WTC11 (cell line): ENCODE measurements around the gene UTP11. TPM values are rescaled to one million over a fixed set of nuclear protein-coding genes. Genes with fewer than 3 reads are reported as not detected.

Experiments
- ATAC-seq: fragments of 200-7000 bp; cut with Tn5 transposase; 2 replicates; pipeline ENCODE4 v1.10.0; 2021; ENCODE audit warnings: mild to moderate bottlenecking, moderate library complexity
- CTCF ChIA-PET: fragments of 300-600 bp; sonication (Branson Sonifier 250); formaldehyde crosslinking; loops from one replicate; lab custom pipeline; 2021; ENCODE audit warnings: antibody characterized with exemption; lab: Charles Lee
- POLR2A ChIA-PET: fragments of 350-600 bp; sonication (Branson Sonifier 250); formaldehyde crosslinking; loops from one replicate; lab custom pipeline; 2021; ENCODE audit warnings: antibody characterized with exemption; lab: Charles Lee
- DNase-seq: peaks from one replicate; pipeline ENCODE4 v3.0.0; 2021; ENCODE audit warnings: low spot score
- H3K27ac Mint-ChIP-seq: 2 replicates; pipeline ENCODE4 v1.8.0; 2021; ENCODE audit warnings: mixed read lengths
- H3K27me3 Mint-ChIP-seq: 2 replicates; pipeline ENCODE4 v1.8.0; 2021; ENCODE audit warnings: low read depth, mild to moderate bottlenecking, moderate library complexity, mixed read lengths
- H3K36me3 Mint-ChIP-seq: 2 replicates; pipeline ENCODE4 v1.8.0; 2021; ENCODE audit warnings: mixed read lengths
- H3K4me1 Mint-ChIP-seq: 2 replicates; pipeline ENCODE4 v1.8.0; 2022; ENCODE audit warnings: mixed read lengths
- H3K4me3 Mint-ChIP-seq: 2 replicates; pipeline ENCODE4 v1.8.0; 2021; ENCODE audit warnings: mild to moderate bottlenecking, moderate library complexity, mixed read lengths
- H3K9me3 Mint-ChIP-seq: 2 replicates; pipeline ENCODE4 v1.8.0; 2021; ENCODE audit warnings: mixed read lengths
- AFF4 ChIP-seq: sonication (generic); formaldehyde crosslinking; IDR thresholded peaks from 2 replicates; pipeline ENCODE4 v1.8.1; 2023; ENCODE audit warnings: mild to moderate bottlenecking, missing genetic modification reagents, borderline replicate concordance
- AR ChIP-seq: fragments of 250-450 bp; sonication (Bioruptor Pico); IDR thresholded peaks from 2 replicates; pipeline ENCODE4 v1.9.0; 2021; ENCODE audit warnings: mild to moderate bottlenecking
- ATF6 ChIP-seq: sonication (generic); formaldehyde crosslinking; IDR thresholded peaks from 2 replicates; pipeline ENCODE4 v1.8.1; 2023; ENCODE audit warnings: mild to moderate bottlenecking, missing genetic modification reagents
- ELF4 ChIP-seq: sonication (generic); formaldehyde crosslinking; IDR thresholded peaks from 2 replicates; pipeline ENCODE4 v1.8.1; 2022; ENCODE audit warnings: low read depth, mild to moderate bottlenecking, moderate library complexity, missing genetic modification reagents
- ESRRA ChIP-seq: sonication (generic); formaldehyde crosslinking; IDR thresholded peaks from 2 replicates; pipeline ENCODE4 v1.8.1; 2022; ENCODE audit warnings: mild to moderate bottlenecking, missing genetic modification reagents, borderline replicate concordance
- GABPB1 ChIP-seq: sonication (generic); formaldehyde crosslinking; IDR thresholded peaks from 2 replicates; pipeline ENCODE4 v1.8.1; 2023; ENCODE audit warnings: mild to moderate bottlenecking, missing genetic modification reagents
- HMGA2 ChIP-seq: fragments of 250-450 bp; sonication (Bioruptor Pico); IDR thresholded peaks from 2 replicates; pipeline ENCODE4 v1.4.0; 2021; ENCODE audit warnings: mild to moderate bottlenecking, moderate library complexity
- NFYB ChIP-seq: sonication (generic); formaldehyde crosslinking; conservative IDR thresholded peaks from 2 replicates; pipeline ENCODE4 v1.8.0; 2022; ENCODE audit warnings: low read depth, missing genetic modification reagents
- PREB ChIP-seq: sonication (generic); formaldehyde crosslinking; IDR thresholded peaks from 2 replicates; pipeline ENCODE4 v1.8.1; 2022; ENCODE audit warnings: mild to moderate bottlenecking, missing genetic modification reagents, moderate library complexity, borderline replicate concordance
- RORB ChIP-seq: fragments of 250-450 bp; sonication (Bioruptor Pico); IDR thresholded peaks from 2 replicates; pipeline ENCODE4 v1.9.0; 2021; ENCODE audit warnings: mild to moderate bottlenecking
- ZBTB43 ChIP-seq: sonication (generic); formaldehyde crosslinking; IDR thresholded peaks from 2 replicates; pipeline ENCODE4 v1.8.1; 2023; ENCODE audit warnings: mild to moderate bottlenecking, missing genetic modification reagents
- ZNF138 ChIP-seq: sonication (generic); formaldehyde crosslinking; conservative IDR thresholded peaks from 2 replicates; pipeline ENCODE4 v1.8.1; 2022; ENCODE audit warnings: mild to moderate bottlenecking, moderate library complexity, missing genetic modification reagents
- ZNF396 ChIP-seq: fragments of 250-450 bp; sonication (Bioruptor Pico); IDR thresholded peaks from 2 replicates; pipeline ENCODE4 v1.8.0; 2021; ENCODE audit warnings: mild to moderate bottlenecking, moderate library complexity, borderline replicate concordance
- ZNF425 ChIP-seq: fragments of 250-450 bp; sonication (Bioruptor Pico); conservative IDR thresholded peaks from 2 replicates; pipeline ENCODE4 v1.9.0; 2021; ENCODE audit warnings: mild to moderate bottlenecking
- total RNA-seq: library from RNA; stranded (reverse); gene quantifications from 3 replicates; pipeline ENCODE4 v1.2.3, GENCODE V29; 2021

Gene UTP11
- total RNA-seq, 1 experiment from 2014 or later = 42.2 TPM

GRCh38 chr1:38018864-38019343 lies 6.4 kb downstream of the UTP11 start (continued):
- TF ChIP-seq AFF4 (CRISPR knock-in tag) = no peak
- no peak for TF ChIP-seq NFYB (CRISPR knock-in tag)
- no peak for TF ChIP-seq ATF6 (CRISPR knock-in tag)
- no peak for TF ChIP-seq PREB (CRISPR knock-in tag)
- TF ChIP-seq ZNF396 (CRISPR knock-in tag) = no peak
- TF ChIP-seq, all 79 proteins: peak for 0

- no peak for TF ChIP-seq ZBTB43 (CRISPR knock-in tag)
- TF ChIP-seq ESRRA (CRISPR knock-in tag) = no peak
- TF ChIP-seq ZNF425 (CRISPR knock-in tag) = no peak
- TF ChIP-seq ZNF138 = no peak
- no peak for TF ChIP-seq ELF4 (CRISPR knock-in tag)
- no peak for TF ChIP-seq GABPB1 (CRISPR knock-in tag)
- TF ChIP-seq AR (CRISPR knock-in tag) = no peak
- no peak for TF ChIP-seq RORB (CRISPR knock-in tag)
- no peak for TF ChIP-seq HMGA2 (CRISPR knock-in tag)
- peaks cover 75% of the 10 kb centered on the region for H3K36me3 Mint-ChIP-seq
- no peaks in the 10 kb centered on the region for H3K9me3 Mint-ChIP-seq
- no peaks in the 10 kb centered on the region for H3K4me1 Mint-ChIP-seq
- POLR2A ChIA-PET = no interaction called here
- ATAC-seq = no peak
- no peaks in the 10 kb centered on the region for H3K27me3 Mint-ChIP-seq
- DNase-seq = no peak
- H3K27ac Mint-ChIP-seq = no peak overlapping the region
- CTCF ChIA-PET = no interaction called here
- no peak overlapping the region for H3K4me3 Mint-ChIP-seq
Measured at GRCh38 chr1:38020396-38020795, 7.9 kb downstream of the UTP11 start.
